Prostate gland (tissue), 2 donors: ENCODE results near the gene RGSL1.

Experiments used
- CTCF ChIP-seq, 4 experiments: fragments of 200-600 bp in 2 of 4; fragments of 450-650 bp in 2 of 4; sonication (generic) in 2 of 4; IDR thresholded peaks; 1 replicate in 3 of 4; 2 replicates in 1 of 4; pipeline ENCODE4 v1.5.1; 2016 to 2019; ENCODE audit warnings: antibody characterized with exemption in 4 of 4, mild to moderate bottlenecking in 2 of 4, moderate library complexity in 2 of 4
- POLR2A ChIP-seq: fragments of 450-650 bp; IDR thresholded peaks from one replicate; pipeline ENCODE4 v1.6.1; 2016; ENCODE audit warnings: antibody characterized with exemption, mild to moderate bottlenecking
- POLR2AphosphoS5 ChIP-seq: sonication (generic); formaldehyde crosslinking; IDR thresholded peaks from one replicate; pipeline ENCODE4 v1.6.1; 2017; ENCODE audit warnings: antibody characterized with exemption

- TF ChIP-seq CTCF (IDR thresholded peaks at IDR 0.05), result no peak
- TF ChIP-seq POLR2A, result no peak
- TF ChIP-seq POLR2AphosphoS5, result no peak
Observed at GRCh38 chr1:182601913-182602312, 152.0 kb downstream of the RGSL1 start.
